ENCODE results near the gene ATP7A. TPM values are rescaled to one million over a fixed set of nuclear protein-coding genes. Genes with fewer than 3 reads are reported as not detected.

ATP7A gene
- total RNA-seq, 1 experiment from 2014 or later: 2.1 TPM

GRCh38 chrX:77952173-77952572 lies 41.7 kb downstream of the ATP7A start:
- H3K56ac ChIP-seq (ENCODE audit: insufficient read length, low read depth, low read length): no peak overlapping the region
- no peak overlapping the region for H3K4me3 Mint-ChIP-seq
- H2BK15ac ChIP-seq (ENCODE audit: low read depth, low read length): no peak overlapping the region

More at GRCh38 chrX:77952173-77952572, 41.7 kb downstream of the ATP7A start:
- Mint-ChIP-seq H3K27ac (no peak overlapping the region), H3K4me1 (no peaks in the 10 kb centered on the region), H3K36me3 (ENCODE audit: insufficient read depth in 1 of 3, low read depth in 3 of 3) (peaks cover 0 to 6% (median under 1%) of the 10 kb centered on the region in 3 experiments; a peak in 2 of 7 replicates), H3K27me3 (ENCODE audit: low read depth) (no peaks in the 10 kb centered on the region), H3K9me3 (peaks cover 40 to 41% of the 10 kb centered on the region in 2 experiments)
- Histone ChIP-seq H3K79me2 (ENCODE audit: insufficient read depth, low read length) (no peaks in the 10 kb centered on the region), H2AFZ (ENCODE audit: low read length) (no peak overlapping the region), H3K4ac (ENCODE audit: low read depth, low read length) (no peak overlapping the region), H3K23me2 (ENCODE audit: insufficient read length, low read depth, low read length, poor library complexity, severe bottlenecking) (no peaks in the 10 kb centered on the region), H3K27me3 (ENCODE audit: insufficient read depth, low read length) (no peaks in the 10 kb centered on the region), H3K14ac (ENCODE audit: insufficient read depth, low read length) (no peak overlapping the region), H3T11ph (ENCODE audit: low read length) (no peak overlapping the region), H3K9me3 (ENCODE audit: control insufficient read depth, low read depth, low read length) (peaks cover 7% of the 10 kb centered on the region), H3K18ac (ENCODE audit: insufficient read length, low read depth, low read length) (no peak overlapping the region), H3K4me2 (ENCODE audit: insufficient read depth, insufficient read length, low read length) (no peak overlapping the region), H3K4me1 (ENCODE audit: insufficient read depth, low read length) (no peaks in the 10 kb centered on the region), H2BK120ac (ENCODE audit: low read depth, low read length, poor library complexity, severe bottlenecking) (no peak overlapping the region), H3K27ac (ENCODE audit: insufficient read length, low read depth, low read length) (no peak overlapping the region), H4K20me1 (ENCODE audit: control insufficient read depth, insufficient read depth, insufficient read length) (no peaks in the 10 kb centered on the region), H2BK12ac (ENCODE audit: insufficient read length, low read depth, low read length) (no peak overlapping the region), H4K5ac (ENCODE audit: insufficient read length, low read depth, low read length) (no peak overlapping the region), H3K23ac (ENCODE audit: insufficient read length, low read depth, low read length) (no peak overlapping the region), H2BK20ac (ENCODE audit: low read depth, low read length, poor library complexity, severe bottlenecking) (no peak overlapping the region), H4K8ac (replicated peaks; ENCODE audit: insufficient read length, low read depth, low read length) (no peak overlapping the region), H3K9ac (ENCODE audit: extremely low read depth, insufficient read length, low read length) (no peak overlapping the region), H4K91ac (ENCODE audit: insufficient read length, low read depth, low read length) (no peak overlapping the region), H2BK5ac (ENCODE audit: insufficient read length, low read length) (no peak overlapping the region), H3K79me1 (ENCODE audit: insufficient read depth, low read depth, low read length, poor library complexity, severe bottlenecking) (no peaks in the 10 kb centered on the region), H2AK5ac (ENCODE audit: insufficient read length, low read length) (no peak overlapping the region)
- no peak for DNase-seq
- no peak for TF ChIP-seq CTCF (conservative IDR thresholded peaks at IDR 0.05)
- no CpG with 5 or more reads among the region's 1 CpG for WGBS (ENCODE audit: extremely low coverage, insufficient read length, low lambda C conversion rate)
